ENCODE data around the gene RELT. TPM values are rescaled to one million over a fixed set of nuclear protein-coding genes. Genes with fewer than 3 reads are reported as not detected.

RELT gene
- total and polyA plus RNA-seq, 2 experiments from 2014 or later, result 9.3 to 18.7 TPM

- no peaks in the 10 kb centered on the region for H3K36me3 ChIP-seq
- no peak overlapping the region for H3K4me3 ChIP-seq
- peaks cover 11% of the 10 kb centered on the region for H3K4me1 ChIP-seq (ENCODE audit: low read depth)
- H3K27me3 ChIP-seq, result no peaks in the 10 kb centered on the region
- no peak for DNase-seq (ENCODE audit: low read depth in 1 of 2, low spot score in 1 of 2)
- no peak overlapping the region for H3K27ac ChIP-seq
- no peaks in the 10 kb centered on the region for H3K9me3 ChIP-seq (ENCODE audit: low read depth)
- TF ChIP-seq CTCF (IDR thresholded peaks at IDR 0.05; ENCODE audit: low read depth, low read length), result no peak
These were observed 15.5 kb downstream of the RELT start for GRCh38 chr11:73391665-73392064.

GRCh38 chr11:73392108-73393010 is 16.2 kb downstream of the RELT start:
- Histone ChIP-seq H3K36me3 (no peaks in the 10 kb centered on the region), H3K4me1 (ENCODE audit: low read depth) (peaks cover 8% of the 10 kb centered on the region), H3K4me3 (no peak overlapping the region), H3K27ac (no peak overlapping the region), H3K27me3 (no peaks in the 10 kb centered on the region), H3K9me3 (ENCODE audit: low read depth) (no peaks in the 10 kb centered on the region)
- TF ChIP-seq CTCF (IDR thresholded peaks at IDR 0.05; ENCODE audit: low read depth, low read length), result no peak
- no peak for DNase-seq (ENCODE audit: low read depth in 1 of 2, low spot score in 1 of 2)

DNA sequence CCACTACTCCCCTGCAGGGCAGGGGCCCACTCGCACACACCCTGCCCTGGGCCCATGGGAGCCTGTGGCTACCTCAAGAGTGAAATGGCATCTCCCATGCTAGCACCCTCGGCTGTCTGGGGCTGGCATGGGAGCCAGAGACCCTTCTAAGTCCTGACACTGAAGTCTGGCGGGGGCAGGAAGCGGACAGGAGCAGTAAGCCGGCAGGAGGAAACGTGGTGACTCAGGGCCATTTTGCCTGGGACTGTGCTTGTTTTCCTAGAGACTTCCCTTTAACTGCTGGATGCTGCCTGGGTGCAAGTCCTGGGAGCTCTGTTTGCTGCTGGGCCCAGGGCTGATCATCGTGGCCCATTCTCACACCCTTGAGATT is 16.8 kb downstream of the RELT start:
- H3K4me3 ChIP-seq, result no peak overlapping the region
- DNase-seq (ENCODE audit: low read depth in 1 of 2, low spot score in 1 of 2), result no peak
- no peaks in the 10 kb centered on the region for H3K36me3 ChIP-seq
- no peak for TF ChIP-seq CTCF (IDR thresholded peaks at IDR 0.05; ENCODE audit: low read depth, low read length)
- peaks cover 2% of the 10 kb centered on the region for H3K4me1 ChIP-seq (ENCODE audit: low read depth)
- no peak overlapping the region for H3K27ac ChIP-seq
- no peaks in the 10 kb centered on the region for H3K27me3 ChIP-seq
- no peaks in the 10 kb centered on the region for H3K9me3 ChIP-seq (ENCODE audit: low read depth)

DNA sequence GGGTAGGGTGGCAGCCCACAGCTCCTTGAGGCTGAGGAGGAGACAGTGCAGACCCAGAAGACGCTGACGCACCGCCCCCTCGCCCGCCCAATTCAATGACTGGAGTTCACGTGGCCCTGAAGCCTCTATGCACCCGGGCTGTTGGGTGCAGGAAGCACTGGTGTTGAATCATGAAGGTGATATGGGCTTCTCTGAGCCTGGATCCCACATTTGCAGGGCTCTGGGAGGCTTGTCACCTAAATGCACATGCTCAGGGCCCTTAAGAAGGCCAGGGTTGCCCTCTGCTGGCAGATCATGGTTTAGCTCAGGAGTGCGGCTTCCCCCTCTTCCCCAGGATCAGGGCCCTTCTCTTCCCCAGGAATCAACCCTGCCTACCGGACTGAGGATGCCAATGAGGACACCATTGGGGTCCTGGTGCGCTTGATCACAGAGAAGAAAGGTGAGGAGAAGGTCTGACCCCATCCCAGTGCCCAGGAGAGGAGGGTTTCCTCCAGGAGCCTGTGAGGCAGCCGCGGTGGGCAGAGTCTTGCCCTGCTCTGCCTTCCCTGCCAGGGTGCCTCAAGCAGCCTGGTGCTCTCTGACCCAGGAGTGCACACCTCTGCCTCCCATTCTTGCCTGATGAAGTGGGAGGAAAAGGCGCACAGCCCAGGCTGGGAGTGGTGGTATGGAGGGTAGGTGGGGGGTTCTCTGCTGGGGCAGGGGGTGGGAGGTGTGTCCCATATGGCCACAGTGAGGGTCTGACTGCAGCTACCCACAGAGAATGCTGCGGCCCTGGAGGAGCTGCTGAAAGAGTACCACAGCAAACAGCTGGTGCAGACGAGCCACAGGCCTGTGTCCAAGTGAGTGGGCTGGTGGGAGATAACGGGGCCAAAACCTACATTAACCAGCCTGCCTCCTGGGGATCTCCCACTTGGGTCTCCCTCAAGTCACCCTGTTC is 17.5 kb downstream of the RELT start:
- TF ChIP-seq CTCF (IDR thresholded peaks at IDR 0.05; ENCODE audit: low read depth, low read length), result peak; percentile 86
- no peak overlapping the region for H3K27ac ChIP-seq
- peak; percentile 84 to 89 for DNase-seq (ENCODE audit: low read depth in 1 of 2, low spot score in 1 of 2)
- H3K27me3 ChIP-seq, result no peaks in the 10 kb centered on the region
- no peaks in the 10 kb centered on the region for H3K36me3 ChIP-seq
- H3K9me3 ChIP-seq (ENCODE audit: low read depth), result no peaks in the 10 kb centered on the region
- H3K4me1 ChIP-seq (ENCODE audit: low read depth), result no peaks in the 10 kb centered on the region
- no peak overlapping the region for H3K4me3 ChIP-seq

DNA sequence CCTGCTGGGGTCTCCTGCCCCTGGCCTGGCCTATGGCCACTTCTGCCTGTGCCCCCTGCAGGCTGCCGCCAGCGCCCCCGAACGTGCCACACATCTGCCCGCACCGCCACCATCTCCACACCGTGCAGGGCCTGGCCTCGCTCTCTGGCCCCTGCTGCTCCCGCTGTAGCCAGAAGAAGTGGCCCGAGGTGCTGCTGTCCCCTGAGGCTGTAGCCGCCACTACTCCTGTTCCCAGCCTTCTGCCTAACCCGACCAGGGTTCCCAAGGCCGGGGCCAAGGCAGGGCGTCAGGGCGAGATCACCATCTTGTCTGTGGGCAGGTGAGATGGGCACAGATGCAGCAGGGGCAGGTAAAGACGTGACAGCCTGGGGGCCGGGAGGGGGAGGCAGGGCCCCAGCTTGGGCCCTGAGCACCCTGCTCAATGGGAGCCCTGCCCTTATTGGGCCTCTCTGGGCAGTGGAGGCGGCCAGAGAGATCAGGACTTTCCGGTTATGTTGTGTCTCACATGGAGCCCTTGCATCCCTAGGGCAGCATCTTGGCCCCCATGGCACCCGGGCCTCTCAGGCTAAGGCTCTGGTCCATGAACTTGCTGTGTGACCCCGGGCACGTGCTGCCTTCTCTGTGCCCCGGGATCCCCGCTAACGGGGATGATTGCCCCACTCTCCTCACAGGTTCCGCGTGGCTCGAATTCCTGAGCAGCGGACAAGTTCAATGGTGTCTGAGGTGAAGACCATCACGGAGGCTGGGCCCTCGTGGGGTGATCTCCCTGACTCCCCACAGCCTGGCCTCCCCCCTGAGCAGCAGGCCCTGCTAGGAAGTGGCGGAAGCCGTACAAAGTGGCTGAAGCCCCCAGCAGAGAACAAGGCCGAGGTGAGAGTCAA is 18.5 kb downstream of the RELT start:
- DNase-seq (ENCODE audit: low read depth in 1 of 2, low spot score in 1 of 2), result no peak
- H3K36me3 ChIP-seq, result no peaks in the 10 kb centered on the region
- H3K4me1 ChIP-seq (ENCODE audit: low read depth), result no peaks in the 10 kb centered on the region
- TF ChIP-seq CTCF (IDR thresholded peaks at IDR 0.05; ENCODE audit: low read depth, low read length), result no peak
- H3K9me3 ChIP-seq (ENCODE audit: low read depth), result no peaks in the 10 kb centered on the region
- no peaks in the 10 kb centered on the region for H3K27me3 ChIP-seq
- H3K4me3 ChIP-seq, result no peak overlapping the region
- no peak overlapping the region for H3K27ac ChIP-seq
